H7 (cell line): ENCODE data around the gene MSL3. TPM values are rescaled to one million over a fixed set of nuclear protein-coding genes. Genes with fewer than 3 reads are reported as not detected.

Experiments used
- DNase-seq: peaks from one replicate; pipeline ENCODE4 v3.0.0; 2012
- H3K27me3 ChIP-seq: 2 replicates; pipeline ENCODE4 v1.6.0; 2011; ENCODE audit warnings: mild to moderate bottlenecking, low read length; ENCODE audit not compliant: control insufficient read depth, insufficient read depth
- H3K36me3 ChIP-seq: replicated peaks from 2 replicates; pipeline ENCODE4 v1.5.1; 2011; ENCODE audit warnings: low read length; ENCODE audit not compliant: control insufficient read depth, insufficient read depth
- H3K4me3 ChIP-seq: 2 replicates; pipeline ENCODE4 v1.5.1; 2011; ENCODE audit warnings: low read depth, mild to moderate bottlenecking, control low read depth, low read length, moderate library complexity; ENCODE audit not compliant: insufficient read depth
- total RNA-seq: library from RNA; depleted of rRNA; stranded (reverse); fragments of >200 nt; shearing (Covaris generic); gene quantifications from 2 replicates; pipeline ENCODE4 v1.2.3, GENCODE V29; 2014

MSL3 gene
- total RNA-seq, 1 experiment from 2014 or later = 29.7 TPM

DNA sequence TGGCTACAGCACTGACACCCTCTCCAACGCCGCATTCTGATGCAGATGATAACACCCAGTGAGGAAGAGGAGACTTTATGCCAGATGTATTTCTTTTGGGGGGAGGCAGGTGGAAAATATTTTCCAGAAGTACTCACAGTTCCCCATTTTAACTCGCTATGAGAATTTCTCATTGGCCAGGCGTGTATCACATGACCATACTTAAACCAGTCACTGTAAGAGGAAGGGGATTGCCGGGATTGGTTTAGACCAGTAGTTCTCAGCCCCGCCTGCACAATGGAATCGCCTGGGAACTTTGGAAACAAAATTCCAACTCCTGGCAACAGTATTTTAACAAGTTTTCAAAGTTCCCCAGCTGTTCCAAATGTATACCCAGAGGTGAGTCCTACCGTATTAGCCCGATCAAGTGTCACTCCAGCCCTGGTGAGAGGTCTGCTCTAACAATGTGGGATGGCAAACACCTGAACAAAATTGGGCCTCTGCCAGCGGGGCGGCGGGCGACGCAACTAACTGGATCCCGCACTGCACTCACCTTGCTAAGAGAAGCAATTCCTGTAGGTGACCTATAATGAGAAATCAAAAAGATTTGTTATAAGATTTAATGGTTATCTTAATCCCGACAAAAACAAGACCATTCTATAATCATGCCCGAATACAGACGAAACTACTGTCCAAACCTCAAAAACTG lies 2.9 kb upstream of the MSL3 start:
- DNase-seq = no peak
- Histone ChIP-seq H3K36me3 (no peaks in the 10 kb centered on the region), H3K27me3 (peaks cover 2% of the 10 kb centered on the region; the same call in 1 of the 2 replicates), H3K4me3 (no peak overlapping the region)

GRCh38 chrX:11755724-11756123 lies 2.3 kb upstream of the MSL3 start:
- Histone ChIP-seq H3K36me3 (no peaks in the 10 kb centered on the region), H3K4me3 (no peak overlapping the region), H3K27me3 (peaks cover 2% of the 10 kb centered on the region; the same call in 1 of the 2 replicates)
- no peak for DNase-seq

GRCh38 chrX:11756354-11757318 lies 1.4 kb upstream of the MSL3 start:
- Histone ChIP-seq H3K27me3 (peaks cover 2% of the 10 kb centered on the region; the same call in 1 of the 2 replicates), H3K36me3 (no peaks in the 10 kb centered on the region), H3K4me3 (peak overlapping the region; percentile 67; the same call in 1 of the 2 replicates)
- no peak for DNase-seq

DNA sequence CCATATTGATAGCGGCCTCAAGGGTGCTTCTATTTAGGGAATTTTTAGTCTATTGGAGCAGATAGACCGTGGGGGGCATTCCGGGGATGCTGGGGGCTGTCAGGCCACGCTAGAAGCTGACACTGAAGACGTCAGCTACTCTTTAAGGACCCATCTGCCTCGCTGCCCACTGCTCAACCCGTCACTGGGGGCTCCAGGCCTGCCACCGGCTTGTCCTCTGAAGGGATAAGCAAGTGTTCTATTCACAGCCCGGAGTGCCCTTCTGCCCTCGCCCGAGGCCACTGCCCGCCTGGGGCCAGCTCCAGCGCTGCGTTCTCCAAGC lies 679 bp upstream of the MSL3 start:
- peak overlapping the region; percentile 67 for H3K4me3 ChIP-seq
- H3K27me3 ChIP-seq = peaks cover 2% of the 10 kb centered on the region; the same call in 1 of the 2 replicates
- H3K36me3 ChIP-seq = no peaks in the 10 kb centered on the region
- DNase-seq = no peak

GRCh38 chrX:11758400-11759171 lies 549 bp downstream of the MSL3 start:
- H3K36me3 ChIP-seq = peaks cover 1% of the 10 kb centered on the region
- peak; percentile 96 for DNase-seq
- H3K27me3 ChIP-seq = peaks cover 2% of the 10 kb centered on the region; the same call in 1 of the 2 replicates
- H3K4me3 ChIP-seq = peak overlapping the region; percentile 73

DNA sequence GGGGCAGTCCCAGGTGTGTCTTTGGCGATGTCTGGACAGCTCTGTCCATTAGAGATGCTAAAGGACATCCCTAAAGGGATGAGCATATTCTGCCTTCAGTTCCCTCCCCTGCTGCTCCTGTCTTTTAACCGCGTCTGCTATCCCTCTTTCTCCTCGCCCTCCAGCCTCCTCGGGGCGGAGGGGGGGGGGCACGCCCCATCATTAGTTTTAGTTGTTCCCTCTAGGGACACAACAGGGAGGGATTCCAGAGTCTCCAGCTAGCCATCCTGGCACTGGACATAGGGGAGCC lies 1.1 kb downstream of the MSL3 start:
- DNase-seq = no peak
- H3K27me3 ChIP-seq = peaks cover 2% of the 10 kb centered on the region; the same call in 1 of the 2 replicates
- H3K36me3 ChIP-seq = peaks cover 1% of the 10 kb centered on the region
- peak overlapping the region; percentile 73 for H3K4me3 ChIP-seq

DNA sequence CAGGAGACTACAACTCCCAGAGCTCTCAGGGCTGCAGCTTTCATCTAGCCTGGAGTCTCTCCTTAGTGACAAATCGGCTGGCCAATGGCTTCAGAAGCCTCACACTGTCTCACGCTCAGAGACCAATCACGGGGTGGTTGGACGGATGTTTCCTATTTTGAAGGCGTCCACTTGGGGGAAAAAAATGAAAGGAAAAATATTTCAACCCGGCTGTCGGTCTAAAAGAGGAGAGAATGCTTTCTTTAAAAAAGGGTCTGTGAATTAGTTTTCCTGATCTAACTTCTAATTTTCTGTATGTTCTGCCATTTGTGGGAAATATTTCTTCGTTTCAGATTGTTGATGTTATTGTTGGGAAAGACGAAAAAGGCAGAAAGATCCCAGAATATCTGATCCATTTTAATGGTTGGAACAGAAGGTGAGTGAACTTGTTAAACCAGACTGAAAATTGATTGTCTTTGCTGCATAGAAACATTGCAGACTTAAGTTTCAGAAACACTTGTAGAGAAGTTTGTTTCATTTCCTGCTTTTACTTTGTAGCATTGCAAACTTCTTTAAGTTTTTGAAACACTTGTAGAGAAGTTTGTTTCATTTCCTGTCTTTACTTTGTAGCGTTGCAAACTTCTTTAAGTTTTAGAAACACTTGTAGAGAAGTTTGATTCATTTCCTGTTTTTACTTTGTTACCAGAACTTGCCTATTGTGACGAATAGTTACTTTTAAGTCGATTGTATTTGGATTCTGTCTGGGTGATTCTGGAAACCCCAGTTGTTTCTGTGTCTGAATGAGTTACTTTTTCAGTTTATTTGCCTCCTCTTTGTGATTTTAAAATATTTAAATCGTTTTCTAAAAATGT lies 1.6 kb downstream of the MSL3 start:
- Histone ChIP-seq H3K27me3 (peaks cover 2% of the 10 kb centered on the region; the same call in 1 of the 2 replicates), H3K36me3 (peaks cover 1% of the 10 kb centered on the region), H3K4me3 (peak overlapping the region; percentile 73)

GRCh38 chrX:11760958-11761357 lies 2.9 kb downstream of the MSL3 start:
- Histone ChIP-seq H3K27me3 (peaks cover 2% of the 10 kb centered on the region; the same call in 1 of the 2 replicates), H3K36me3 (peaks cover 1% of the 10 kb centered on the region), H3K4me3 (no peak overlapping the region)
- DNase-seq = no peak

More for the DNA sequence above, 1.6 kb downstream of the MSL3 start:
- DNase-seq = peak; percentile 88

DNA sequence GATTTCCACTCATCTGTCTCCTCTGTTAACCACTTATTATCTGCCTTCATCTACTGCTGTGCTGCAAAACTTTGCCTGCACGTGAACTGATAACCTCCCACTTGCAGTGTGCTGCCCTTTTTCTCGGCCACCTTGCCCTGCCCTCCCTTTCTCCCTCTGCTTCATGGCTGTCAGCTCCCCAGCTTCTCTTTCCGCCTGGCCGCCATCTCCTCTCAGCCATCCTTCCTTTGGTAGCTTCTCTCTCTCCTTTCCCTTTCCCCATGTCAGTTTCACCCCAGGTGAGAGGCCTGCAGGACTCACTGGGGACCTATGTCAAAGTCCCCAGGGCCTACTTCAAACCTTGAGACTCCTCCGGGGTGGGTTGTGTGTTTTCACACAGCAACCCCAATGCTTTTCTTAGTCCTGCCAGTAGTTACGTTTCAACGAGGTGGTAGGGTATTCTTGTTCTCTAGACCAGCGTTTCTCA lies 6.6 kb downstream of the MSL3 start:
- Histone ChIP-seq H3K36me3 (peaks cover 1% of the 10 kb centered on the region), H3K27me3 (no peaks in the 10 kb centered on the region), H3K4me3 (no peak overlapping the region)
- DNase-seq = no peak

- Histone ChIP-seq H3K4me3 (no peak overlapping the region), H3K27me3 (no peaks in the 10 kb centered on the region), H3K36me3 (peaks cover 1% of the 10 kb centered on the region)
- DNase-seq = no peak
These were observed 7.4 kb downstream of the MSL3 start for GRCh38 chrX:11765449-11765848.

GRCh38 chrX:11766487-11766886 lies 8.4 kb downstream of the MSL3 start:
- DNase-seq = no peak
- no peak overlapping the region for H3K4me3 ChIP-seq
- H3K27me3 ChIP-seq = no peaks in the 10 kb centered on the region
- H3K36me3 ChIP-seq = peaks cover 1% of the 10 kb centered on the region

DNA sequence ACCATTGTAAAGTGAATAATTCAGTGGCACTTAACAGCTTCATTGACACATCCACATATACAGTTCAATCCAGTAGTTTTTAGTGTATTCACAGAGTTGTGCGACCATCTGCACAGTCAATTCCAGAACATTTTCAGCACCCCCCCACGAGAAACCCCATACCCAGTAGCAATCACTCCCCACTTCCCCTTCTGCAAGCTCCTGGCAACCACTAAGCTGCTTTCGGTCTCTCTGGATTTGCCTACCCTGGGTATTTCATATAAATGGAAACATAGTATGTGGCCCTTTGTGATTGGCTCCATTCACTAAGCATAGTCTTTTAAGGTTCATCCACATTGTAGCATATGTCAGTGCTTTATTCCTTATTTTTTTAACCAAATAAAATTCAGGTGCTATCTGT lies 10.0 kb downstream of the MSL3 start:
- Histone ChIP-seq H3K4me3 (no peak overlapping the region), H3K36me3 (peaks cover 1% of the 10 kb centered on the region), H3K27me3 (no peaks in the 10 kb centered on the region)
- DNase-seq = no peak

GRCh38 chrX:11770320-11770719 lies 12.3 kb downstream of the MSL3 start:
- no peaks in the 10 kb centered on the region for H3K27me3 ChIP-seq
- H3K4me3 ChIP-seq = no peak overlapping the region
- H3K36me3 ChIP-seq = no peaks in the 10 kb centered on the region
- peak; percentile 80 for DNase-seq

GRCh38 chrX:11778230-11778629 lies 20.2 kb downstream of the MSL3 start:
- no peaks in the 10 kb centered on the region for H3K27me3 ChIP-seq
- H3K36me3 ChIP-seq = no peaks in the 10 kb centered on the region
- no peak for DNase-seq
- H3K4me3 ChIP-seq = no peak overlapping the region
